Vagina (tissue), 2 donors: ENCODE results near the gene TOMM20.

Source experiments
- POLR2A ChIP-seq, 2 donors: fragments of 450-650 bp; IDR thresholded peaks; one replicate each; pipeline ENCODE4 v1.6.1; 2017; ENCODE audit warnings: antibody characterized with exemption in 2 of 2, mild to moderate bottlenecking in 2 of 2, moderate library complexity in 2 of 2
- TF ChIP-seq, protein P1 (sequence below), 3 experiments: fragments of 450-650 bp in 2 of 3; fragments of 200-600 bp in 1 of 3; sonication (generic) in 1 of 3; IDR thresholded peaks; one replicate each; pipeline ENCODE4 v1.5.1; 2017 to 2019; ENCODE audit warnings: antibody characterized with exemption in 3 of 3, mild to moderate bottlenecking in 2 of 3, moderate library complexity in 2 of 3

DNA sequence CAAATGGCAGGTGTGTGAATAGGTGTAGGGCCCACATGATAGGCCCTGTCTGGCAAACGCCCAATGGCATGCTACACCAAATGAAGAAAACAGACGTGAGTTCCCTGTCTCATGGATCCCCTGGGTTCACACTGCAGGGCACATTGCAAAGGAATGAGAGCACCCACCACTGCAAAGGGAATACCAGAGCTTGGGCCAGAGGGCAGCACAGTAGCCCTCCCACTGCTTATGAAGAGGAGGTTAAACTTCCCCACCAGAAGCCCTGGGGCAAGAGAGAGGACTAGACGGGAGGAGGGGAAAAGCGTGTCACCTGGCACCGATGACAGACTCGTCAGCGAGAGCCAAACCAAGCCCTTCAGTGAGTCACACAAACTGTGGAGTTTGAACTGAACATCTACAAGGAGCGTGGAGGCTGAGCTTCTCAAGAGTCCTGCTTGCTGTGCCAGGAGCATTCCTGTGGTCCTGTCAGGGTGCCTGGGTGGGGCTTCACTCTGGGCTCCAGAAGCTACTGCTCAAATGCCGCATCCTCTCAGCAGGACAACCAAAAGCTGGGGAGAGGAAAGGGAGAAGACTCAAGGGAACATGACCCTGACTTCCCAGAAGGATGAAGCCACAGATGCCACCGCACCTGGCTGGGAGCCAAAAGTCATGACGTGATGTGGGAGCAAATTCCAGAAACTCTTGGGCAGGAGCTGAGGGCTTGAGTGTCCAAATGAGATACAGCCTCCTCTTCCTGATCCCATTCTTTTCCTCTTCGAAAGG is 61.1 kb downstream of the TOMM20 start:
- no peak for TF ChIP-seq POLR2A (IDR thresholded peaks at IDR 0.05)
- TF ChIP-seq, protein P1, sequence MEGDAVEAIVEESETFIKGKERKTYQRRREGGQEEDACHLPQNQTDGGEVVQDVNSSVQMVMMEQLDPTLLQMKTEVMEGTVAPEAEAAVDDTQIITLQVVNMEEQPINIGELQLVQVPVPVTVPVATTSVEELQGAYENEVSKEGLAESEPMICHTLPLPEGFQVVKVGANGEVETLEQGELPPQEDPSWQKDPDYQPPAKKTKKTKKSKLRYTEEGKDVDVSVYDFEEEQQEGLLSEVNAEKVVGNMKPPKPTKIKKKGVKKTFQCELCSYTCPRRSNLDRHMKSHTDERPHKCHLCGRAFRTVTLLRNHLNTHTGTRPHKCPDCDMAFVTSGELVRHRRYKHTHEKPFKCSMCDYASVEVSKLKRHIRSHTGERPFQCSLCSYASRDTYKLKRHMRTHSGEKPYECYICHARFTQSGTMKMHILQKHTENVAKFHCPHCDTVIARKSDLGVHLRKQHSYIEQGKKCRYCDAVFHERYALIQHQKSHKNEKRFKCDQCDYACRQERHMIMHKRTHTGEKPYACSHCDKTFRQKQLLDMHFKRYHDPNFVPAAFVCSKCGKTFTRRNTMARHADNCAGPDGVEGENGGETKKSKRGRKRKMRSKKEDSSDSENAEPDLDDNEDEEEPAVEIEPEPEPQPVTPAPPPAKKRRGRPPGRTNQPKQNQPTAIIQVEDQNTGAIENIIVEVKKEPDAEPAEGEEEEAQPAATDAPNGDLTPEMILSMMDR (IDR thresholded peaks at IDR 0.05): no peak
